Loucy (cell line): ENCODE results near the gene PJA2.
A peak's percentile ranks its signal among the peaks of the same experiment; 100 is the strongest.

Source experiments
- H2AFZ ChIP-seq: fragments of 200-600 bp; sonication (generic); 2 replicates; pipeline ENCODE4 v1.6.0; 2016; ENCODE audit warnings: antibody characterized with exemption, mild to moderate bottlenecking, low read length, moderate library complexity
- H3F3A ChIP-seq: fragments of 200-600 bp; 2 replicates; pipeline ENCODE4 v1.6.0; 2016; ENCODE audit warnings: antibody characterized with exemption, low read depth, mild to moderate bottlenecking
- H3K27me3 ChIP-seq: fragments of 200-600 bp; sonication (generic); 2 replicates; pipeline ENCODE4 v1.6.1; 2014; ENCODE audit warnings: low read length, mild to moderate bottlenecking; ENCODE audit not compliant: insufficient read depth, poor library complexity, severe bottlenecking
- H3K36me3 ChIP-seq: fragments of 200-600 bp; sonication (generic); 2 replicates; pipeline ENCODE4 v1.6.1; 2016; ENCODE audit warnings: low read length; ENCODE audit not compliant: insufficient read depth
- H3K4me1 ChIP-seq: fragments of 200-600 bp; sonication (generic); 2 replicates; pipeline ENCODE4 v1.5.1; 2014; ENCODE audit warnings: low read length, mild to moderate bottlenecking; ENCODE audit not compliant: insufficient read depth, poor library complexity, severe bottlenecking
- H3K4me2 ChIP-seq: fragments of 200-600 bp; sonication (generic); 2 replicates; pipeline ENCODE4 v1.6.0; 2014; ENCODE audit warnings: antibody characterized with exemption, low read length, low read depth, mild to moderate bottlenecking; ENCODE audit not compliant: poor library complexity, severe bottlenecking
- H3K4me3 ChIP-seq: fragments of 200-600 bp; sonication (generic); 2 replicates; pipeline ENCODE4 v1.5.1; 2014; ENCODE audit warnings: low read length, mild to moderate bottlenecking, mixed read lengths; ENCODE audit not compliant: poor library complexity, severe bottlenecking
- H3K79me2 ChIP-seq: fragments of 200-600 bp; sonication (generic); 2 replicates; pipeline ENCODE4 v1.6.1; 2014; ENCODE audit warnings: low read length; ENCODE audit not compliant: insufficient read depth
- H3K9ac ChIP-seq: fragments of 200-600 bp; sonication (generic); 2 replicates; pipeline ENCODE4 v1.6.0; 2014; ENCODE audit warnings: mild to moderate bottlenecking, low read depth, low read length, moderate library complexity; ENCODE audit not compliant: poor library complexity, severe bottlenecking
- H3K9me2 ChIP-seq: fragments of 200-600 bp; sonication (generic); replicated peaks from 2 replicates; pipeline ENCODE4 v1.6.1; 2016; ENCODE audit warnings: low read depth, low read length, mixed read lengths
- H3K9me3 ChIP-seq: fragments of 200-600 bp; sonication (generic); 2 replicates; pipeline ENCODE4 v1.6.1; 2014; ENCODE audit warnings: mild to moderate bottlenecking, antibody characterized with exemption, low read length, low read depth; ENCODE audit not compliant: insufficient read depth
- H4K20me1 ChIP-seq: fragments of 200-600 bp; sonication (generic); 2 replicates; pipeline ENCODE4 v1.6.0; 2014; ENCODE audit warnings: antibody characterized with exemption, low read length, mild to moderate bottlenecking; ENCODE audit not compliant: insufficient read depth, poor library complexity, severe bottlenecking
- EZH2phosphoT487 ChIP-seq: fragments of 200-600 bp; IDR thresholded peaks from 2 replicates; pipeline ENCODE4 v1.6.1; 2018; ENCODE audit warnings: antibody characterized with exemption, mild to moderate bottlenecking, moderate library complexity, borderline replicate concordance
- TF ChIP-seq, protein P1 (sequence below): fragments of 200-600 bp; sonication (generic); conservative IDR thresholded peaks from 2 replicates; pipeline ENCODE4 v1.5.1; 2014; ENCODE audit warnings: mild to moderate bottlenecking, antibody characterized with exemption, low read length

Gene PJA2

DNA sequence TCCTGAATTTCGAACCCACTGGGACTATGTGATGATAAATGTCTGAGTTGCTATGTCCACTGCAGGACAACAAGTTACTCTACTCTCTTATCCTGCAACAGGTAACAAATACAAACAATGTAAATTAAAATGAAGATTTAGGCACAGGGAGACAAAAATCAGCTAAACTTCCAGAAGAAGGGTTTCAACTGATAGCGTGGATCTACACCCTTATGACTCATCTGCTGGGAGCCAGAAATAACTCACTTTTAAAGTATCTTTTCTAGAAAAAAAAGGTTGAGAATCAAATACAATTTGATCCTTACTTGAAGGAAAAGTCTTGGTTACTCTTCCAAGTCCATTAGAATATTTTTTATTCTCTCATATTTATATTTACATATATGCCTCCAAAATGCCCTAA, 21.4 kb downstream of the PJA2 start:
- no peaks in the 10 kb centered on the region for H3K9me3 ChIP-seq
- peaks cover 6% of the 10 kb centered on the region; the same call in 1 of the 2 replicates for H3K36me3 ChIP-seq
- peaks cover 72% of the 10 kb centered on the region for H4K20me1 ChIP-seq
- H3F3A ChIP-seq: no peaks in the 10 kb centered on the region
- TF ChIP-seq, protein P1, sequence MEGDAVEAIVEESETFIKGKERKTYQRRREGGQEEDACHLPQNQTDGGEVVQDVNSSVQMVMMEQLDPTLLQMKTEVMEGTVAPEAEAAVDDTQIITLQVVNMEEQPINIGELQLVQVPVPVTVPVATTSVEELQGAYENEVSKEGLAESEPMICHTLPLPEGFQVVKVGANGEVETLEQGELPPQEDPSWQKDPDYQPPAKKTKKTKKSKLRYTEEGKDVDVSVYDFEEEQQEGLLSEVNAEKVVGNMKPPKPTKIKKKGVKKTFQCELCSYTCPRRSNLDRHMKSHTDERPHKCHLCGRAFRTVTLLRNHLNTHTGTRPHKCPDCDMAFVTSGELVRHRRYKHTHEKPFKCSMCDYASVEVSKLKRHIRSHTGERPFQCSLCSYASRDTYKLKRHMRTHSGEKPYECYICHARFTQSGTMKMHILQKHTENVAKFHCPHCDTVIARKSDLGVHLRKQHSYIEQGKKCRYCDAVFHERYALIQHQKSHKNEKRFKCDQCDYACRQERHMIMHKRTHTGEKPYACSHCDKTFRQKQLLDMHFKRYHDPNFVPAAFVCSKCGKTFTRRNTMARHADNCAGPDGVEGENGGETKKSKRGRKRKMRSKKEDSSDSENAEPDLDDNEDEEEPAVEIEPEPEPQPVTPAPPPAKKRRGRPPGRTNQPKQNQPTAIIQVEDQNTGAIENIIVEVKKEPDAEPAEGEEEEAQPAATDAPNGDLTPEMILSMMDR: no peak
- no peak for TF ChIP-seq EZH2phosphoT487
- H3K4me3 ChIP-seq: no peak overlapping the region
- no peak overlapping the region for H3K9ac ChIP-seq
- no peaks in the 10 kb centered on the region for H3K9me2 ChIP-seq
- H3K27me3 ChIP-seq: no peaks in the 10 kb centered on the region
- H3K4me1 ChIP-seq: peaks cover 16% of the 10 kb centered on the region
- H2AFZ ChIP-seq: no peak overlapping the region
- H3K79me2 ChIP-seq: peaks cover 99% of the 10 kb centered on the region
- peak overlapping the region; percentile 48 for H3K4me2 ChIP-seq

DNA sequence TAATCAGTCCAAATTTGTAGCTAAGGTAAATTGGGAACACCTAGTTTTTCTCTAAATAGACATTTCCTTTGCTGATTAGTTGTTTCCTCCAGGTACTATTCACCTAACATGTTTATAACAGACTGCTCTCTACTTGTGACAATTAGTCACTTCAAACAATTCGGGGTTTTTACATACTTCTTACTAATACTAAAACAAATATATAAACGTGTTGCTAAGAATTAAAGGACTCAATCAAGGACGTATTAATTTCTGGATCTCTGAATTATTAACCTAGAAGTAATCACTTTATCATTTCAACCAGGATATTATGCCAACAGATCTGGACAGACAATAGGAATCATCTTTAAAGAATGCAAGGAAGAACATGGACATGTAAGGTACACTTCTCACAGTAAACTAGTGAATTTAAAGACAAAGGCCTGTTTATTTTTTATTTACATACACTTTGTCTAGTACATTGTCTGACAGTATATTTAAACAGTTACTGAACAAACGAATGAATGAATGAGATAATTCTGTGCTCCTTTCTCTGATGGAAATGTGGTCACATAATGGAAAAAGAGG, 22.3 kb downstream of the PJA2 start:
- Histone ChIP-seq H3K27me3 (no peaks in the 10 kb centered on the region), H3K4me2 (no peak overlapping the region), H3F3A (no peaks in the 10 kb centered on the region), H3K36me3 (peaks cover 11% of the 10 kb centered on the region; the same call in 1 of the 2 replicates), H3K9me3 (no peaks in the 10 kb centered on the region), H3K9ac (no peak overlapping the region), H2AFZ (no peak overlapping the region), H3K79me2 (peaks cover 94% of the 10 kb centered on the region), H3K4me1 (peaks cover 16% of the 10 kb centered on the region), H3K9me2 (no peaks in the 10 kb centered on the region), H3K4me3 (no peak overlapping the region), H4K20me1 (peaks cover 66% of the 10 kb centered on the region)
- TF ChIP-seq, protein P1: no peak
- TF ChIP-seq EZH2phosphoT487: no peak

DNA sequence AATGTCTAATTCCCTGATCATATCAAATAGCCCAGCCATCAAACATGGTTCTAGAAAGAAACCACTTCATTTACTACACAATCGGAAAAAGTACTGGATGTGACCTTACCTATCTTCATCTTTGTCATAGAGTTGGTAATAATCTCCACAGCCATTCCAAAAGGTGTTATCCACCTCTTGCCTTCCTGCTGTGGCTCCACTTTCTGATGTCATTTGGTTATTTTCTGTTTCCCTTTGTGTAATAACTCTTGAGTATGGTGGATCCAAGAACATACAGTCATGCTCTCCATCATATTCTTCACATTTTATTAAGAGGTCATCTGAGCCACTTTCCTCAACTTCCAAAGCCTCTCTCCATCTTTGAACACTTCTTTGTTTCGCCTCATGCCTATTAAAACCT, 31.7 kb downstream of the PJA2 start:
- peaks cover 3% of the 10 kb centered on the region for H4K20me1 ChIP-seq
- H3K4me2 ChIP-seq: no peak overlapping the region
- no peaks in the 10 kb centered on the region for H3K4me1 ChIP-seq
- no peak overlapping the region for H3K9ac ChIP-seq
- H3K9me3 ChIP-seq: no peaks in the 10 kb centered on the region
- H3K27me3 ChIP-seq: no peaks in the 10 kb centered on the region
- no peak overlapping the region for H2AFZ ChIP-seq
- H3K9me2 ChIP-seq: no peaks in the 10 kb centered on the region
- peaks cover 52% of the 10 kb centered on the region; the same call in 1 of the 2 replicates for H3K36me3 ChIP-seq
- H3F3A ChIP-seq: no peaks in the 10 kb centered on the region
- TF ChIP-seq, protein P1: no peak
- TF ChIP-seq EZH2phosphoT487: no peak
- H3K79me2 ChIP-seq: peaks cover 16% of the 10 kb centered on the region; the same call in 1 of the 2 replicates
- no peak overlapping the region for H3K4me3 ChIP-seq
